Activated CD8-positive, alpha-beta memory T cell treated with anti-CD3 and anti-CD28 coated beads, Interleukin-2, amount 50 U/mL, for 1 hour (primary cell): Measurements from ENCODE around the gene MYL6B.
"Not testable (repeated sequence)": the region's sequence is repeated elsewhere in the genome, so short reads cannot be mapped to it uniquely, and the experiment has no call there.

ENCODE experiments used
- DNase-seq: peaks from one replicate; pipeline ENCODE4 v3.0.0-alpha.2; 2020; ENCODE audit errors: extremely low read depth

The MYL6B gene

DNA sequence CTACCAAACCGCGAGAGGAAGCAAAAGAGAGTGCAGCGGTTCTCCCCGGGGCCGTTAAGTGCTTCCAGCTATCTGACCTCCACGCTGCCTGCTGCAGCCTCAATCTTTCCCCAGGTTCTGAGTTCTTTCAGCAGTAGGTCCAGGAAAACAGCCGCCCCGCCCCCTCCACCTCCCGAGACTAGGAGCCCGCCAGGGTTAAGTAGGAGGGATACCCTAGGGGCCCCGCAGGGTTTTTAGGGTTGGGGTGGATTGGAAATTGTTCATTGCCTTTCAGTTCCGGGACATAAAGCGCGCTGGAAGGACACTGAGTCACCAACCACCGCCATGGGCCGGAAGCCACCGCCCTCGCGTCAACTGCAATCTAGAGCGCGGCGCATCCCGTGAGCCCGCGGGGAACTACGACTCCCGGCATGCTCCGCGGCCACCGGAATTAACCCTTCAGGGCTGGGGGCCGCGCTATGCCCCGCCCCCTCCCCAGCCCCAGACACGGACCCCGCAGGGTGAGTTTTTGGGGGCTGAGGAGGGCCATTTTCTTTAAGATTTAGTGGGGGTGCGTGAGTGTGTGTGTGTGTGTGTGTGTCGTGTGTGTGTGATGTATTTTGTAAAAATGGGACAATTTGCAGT is at the start of gene MYL6B:
MYL6B (plus strand) TSS at position 456 of the 624 bp plus-strand sequence. CDS start 1,332 bp downstream, outside the sequence.
- DNase-seq, result peak; percentile 74

DNA sequence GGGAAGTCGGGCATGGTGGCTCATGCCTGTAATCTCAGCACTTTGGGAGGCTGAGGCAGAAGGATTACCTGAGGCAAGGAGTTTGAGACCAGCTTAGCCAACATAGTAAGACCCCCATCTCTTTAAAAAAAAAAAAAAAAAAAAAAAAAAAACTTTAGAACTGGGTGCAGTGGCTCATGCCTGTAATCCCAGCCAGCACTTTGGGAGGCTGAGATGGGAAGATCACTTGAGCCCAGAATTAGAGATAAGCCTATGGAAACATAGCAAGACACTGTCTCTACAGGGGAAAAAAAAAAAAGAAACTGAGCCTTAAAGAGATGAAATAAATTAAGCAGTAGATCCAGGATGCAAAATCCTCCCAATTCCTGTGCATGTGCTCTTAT is 49.7 kb upstream of the MYL6B start:
- no peak for DNase-seq

DNA sequence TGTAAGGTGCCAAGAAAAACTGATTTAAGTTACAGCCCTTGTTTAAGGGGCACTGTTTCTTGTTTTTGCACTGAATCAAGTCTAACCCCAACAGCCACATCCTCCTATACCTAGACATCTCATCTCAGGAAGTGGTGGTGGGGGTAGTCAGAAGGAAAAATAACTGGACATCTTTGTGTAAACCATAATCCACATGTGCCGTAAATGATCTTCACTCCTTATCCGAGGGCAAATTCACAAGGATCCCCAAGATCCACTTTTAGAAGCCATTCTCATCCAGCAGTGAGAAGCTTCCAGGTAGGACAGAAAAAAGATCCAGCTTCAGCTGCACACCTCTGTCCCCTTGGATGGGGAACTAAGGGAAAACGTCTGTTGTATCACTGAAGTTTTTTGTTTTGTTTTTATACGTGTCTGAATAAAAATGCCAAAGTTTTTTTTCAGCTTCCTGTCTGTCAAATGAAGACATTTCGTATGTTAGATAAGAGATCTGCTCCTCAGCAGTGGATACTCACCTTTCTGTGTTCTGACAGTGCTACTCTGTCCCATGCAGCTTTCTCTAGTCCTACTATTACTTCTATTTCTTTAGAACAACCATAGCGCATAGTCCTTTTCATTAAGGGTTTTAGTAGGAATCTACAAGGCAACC is 49.2 kb upstream of the MYL6B start:
- no peak for DNase-seq

DNA sequence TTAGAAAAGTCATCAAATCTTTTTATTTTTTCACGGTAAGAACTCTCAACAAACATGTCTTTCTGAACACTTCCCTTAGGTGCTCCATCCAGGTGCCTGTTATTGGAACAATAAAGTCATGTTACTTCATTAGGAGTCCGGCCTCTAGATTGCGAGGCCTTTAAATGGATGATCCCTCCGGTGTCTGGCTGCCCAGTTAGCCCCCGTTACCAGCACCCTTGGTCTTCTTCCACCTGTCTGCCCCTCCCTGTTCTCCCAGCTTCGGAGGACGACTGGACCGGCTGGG is 48.6 kb upstream of the MYL6B start:
- no peak for DNase-seq

DNA sequence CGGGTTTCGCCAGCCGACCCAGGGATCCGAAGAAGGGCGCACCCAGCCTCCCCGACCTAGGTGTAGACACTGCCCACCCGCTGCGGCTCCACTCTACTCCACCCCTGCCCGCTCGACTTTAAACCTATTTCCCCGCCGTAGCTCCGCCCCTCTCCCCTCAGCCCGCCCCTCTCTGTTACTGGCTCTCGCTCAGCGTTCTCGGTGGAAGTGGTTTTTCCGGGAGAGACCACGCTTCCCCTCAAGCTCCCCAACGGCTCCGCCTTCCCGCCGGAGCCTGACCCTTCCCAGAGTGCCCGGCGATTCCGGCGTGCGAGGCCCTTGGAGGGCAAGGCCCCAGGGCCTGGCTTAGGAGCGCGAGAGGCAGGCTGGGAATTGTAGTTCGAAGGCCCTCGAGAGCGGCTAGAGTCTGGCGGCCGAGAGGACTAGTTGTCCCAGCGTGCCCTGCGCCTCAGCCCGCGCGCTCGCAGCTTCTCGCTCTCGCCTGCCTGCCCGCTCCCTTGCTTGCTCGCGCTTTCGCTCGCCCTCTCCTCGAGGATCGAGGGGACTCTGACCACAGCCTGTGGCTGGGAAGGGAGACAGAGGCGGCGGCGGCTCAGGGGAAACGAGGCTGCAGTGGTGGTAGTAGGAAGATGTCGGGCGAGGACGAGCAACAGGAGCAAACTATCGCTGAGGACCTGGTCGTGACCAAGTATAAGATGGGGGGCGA is 48.1 kb upstream of the MYL6B start, which contains the start of gene PA2G4:
PA2G4 (plus strand) TSS at position 451 of the 706 bp plus-strand sequence; CDS start at position 630, 179 bp downstream.
- DNase-seq, result peak; percentile 85

DNA sequence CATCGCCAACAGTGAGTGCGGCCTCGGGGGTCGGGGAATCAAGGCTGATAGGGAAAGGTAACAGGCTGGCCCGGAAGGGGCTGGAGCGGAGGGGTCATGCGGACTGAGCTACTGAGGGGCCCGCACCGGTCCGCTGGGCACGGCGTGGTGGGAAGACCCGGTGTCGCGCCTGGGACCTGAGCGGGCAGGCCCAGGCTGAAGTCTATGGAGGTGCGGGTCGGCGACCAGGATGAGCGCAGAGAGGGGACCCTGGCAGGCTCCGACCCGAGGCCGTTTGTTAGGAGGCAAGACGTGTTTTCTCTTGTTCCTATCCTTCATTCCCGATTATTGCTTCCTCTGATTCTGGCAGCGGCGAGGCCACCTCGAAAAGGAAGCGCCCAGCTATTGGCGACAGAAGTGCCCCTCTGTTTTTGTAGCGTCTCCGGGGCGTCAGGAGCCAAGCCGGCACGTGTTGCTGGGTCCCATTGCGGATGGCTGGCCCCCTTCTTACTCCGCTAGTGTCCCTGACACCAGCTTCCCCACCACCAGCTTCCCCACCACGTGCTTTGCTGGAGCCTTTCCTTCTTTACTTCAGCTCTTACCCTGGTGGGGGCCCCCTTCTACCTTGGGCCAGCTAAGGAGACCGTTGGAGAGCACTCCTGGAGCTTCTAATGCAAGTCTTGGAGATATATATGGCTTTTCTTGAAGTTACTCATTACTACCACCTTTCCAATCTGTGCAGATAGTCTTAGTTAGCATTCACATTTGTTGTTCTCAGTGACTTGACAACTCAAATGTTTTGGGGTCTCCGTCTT is 47.4 kb upstream of the MYL6B start:
- no peak for DNase-seq

DNA sequence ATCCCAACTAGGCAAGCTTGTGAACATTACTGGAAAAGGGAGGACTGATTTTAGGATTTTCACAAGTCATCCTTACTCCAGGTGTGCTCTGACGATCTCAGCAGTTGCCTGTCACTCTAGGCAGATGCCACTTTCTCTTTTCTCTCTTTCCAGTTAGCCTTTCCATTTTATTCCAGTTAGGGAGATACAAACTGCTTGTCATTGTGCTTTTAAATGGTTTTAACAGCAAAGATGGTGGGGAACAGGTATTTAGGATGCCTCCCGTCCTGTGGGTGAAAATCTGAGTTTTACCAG is 46.8 kb upstream of the MYL6B start:
- no peak for DNase-seq

DNA sequence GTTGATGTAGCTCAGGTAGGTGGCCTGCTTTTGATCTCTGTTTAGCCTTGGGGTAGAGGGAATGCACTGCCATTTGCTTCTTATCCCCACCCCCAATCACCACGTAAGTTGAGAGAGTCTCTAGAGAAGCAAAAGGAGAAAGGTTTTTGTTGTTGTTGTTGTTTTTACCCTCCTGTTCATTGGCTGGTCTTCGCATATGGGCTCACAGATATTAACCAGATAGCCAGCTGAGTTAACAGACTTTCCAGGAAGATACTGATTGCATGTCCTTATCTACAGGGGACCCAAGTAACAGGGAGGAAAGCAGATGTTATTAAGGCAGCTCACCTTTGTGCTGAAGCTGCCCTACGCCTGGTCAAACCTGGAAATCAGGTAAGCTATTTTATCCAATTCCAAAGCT is 45.1 kb upstream of the MYL6B start:
- DNase-seq, result no peak

DNA sequence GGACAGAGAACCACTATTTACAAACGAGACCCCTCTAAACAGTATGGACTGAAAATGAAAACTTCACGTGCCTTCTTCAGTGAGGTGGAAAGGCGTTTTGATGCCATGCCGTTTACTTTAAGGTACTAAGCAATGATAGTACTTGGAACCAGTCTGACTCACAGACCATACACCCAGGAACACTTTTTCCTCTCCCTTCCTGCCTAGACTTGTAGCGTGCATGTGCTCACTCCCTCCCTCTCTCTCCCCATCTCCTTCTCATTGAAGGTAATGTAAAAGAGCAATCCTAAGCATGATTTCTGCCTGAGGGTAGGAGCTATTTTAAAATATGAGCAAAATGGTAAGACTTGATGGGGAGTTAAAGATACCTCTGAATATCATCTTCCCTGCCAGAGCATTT is 41.8 kb upstream of the MYL6B start:
- no peak for DNase-seq

DNA sequence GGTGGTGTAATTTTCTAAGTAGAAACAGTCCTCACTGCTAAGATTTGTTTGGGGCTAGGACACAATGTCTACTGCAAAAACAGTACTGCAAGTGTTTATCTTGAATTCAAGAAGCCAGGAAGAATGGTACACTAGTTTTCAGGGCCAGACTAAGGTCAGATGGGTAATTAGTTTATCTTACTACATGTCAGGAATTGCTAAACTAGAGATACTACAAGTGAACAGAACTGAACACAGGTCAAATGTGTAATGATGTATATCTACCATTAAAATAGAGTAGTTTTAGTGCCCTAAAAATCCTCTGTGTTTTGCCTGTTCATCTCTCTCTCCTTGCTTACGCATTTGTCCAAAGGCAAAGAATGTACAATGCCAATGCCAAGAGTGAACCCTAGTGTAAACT is 38.3 kb upstream of the MYL6B start:
- DNase-seq, result no peak

DNA sequence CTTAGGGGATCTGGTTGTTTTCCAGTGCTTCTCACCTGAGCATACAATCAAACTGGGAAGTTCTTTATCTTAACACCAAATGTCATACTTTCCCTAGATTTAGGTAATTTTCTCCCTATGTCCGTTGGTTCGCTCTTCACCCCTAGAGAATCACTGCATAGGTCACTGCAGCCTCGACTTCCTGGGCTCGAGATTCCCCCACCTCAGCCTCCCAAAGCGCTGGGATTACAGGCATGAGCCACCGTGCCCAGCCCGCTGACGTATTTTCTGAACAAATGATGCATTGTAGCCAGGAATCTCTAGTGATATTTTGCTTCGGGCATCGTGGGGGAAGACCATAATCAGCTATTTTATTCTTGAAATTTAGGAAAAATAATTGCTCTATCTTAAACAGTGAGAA is 37.1 kb upstream of the MYL6B start:
- DNase-seq, result no peak

DNA sequence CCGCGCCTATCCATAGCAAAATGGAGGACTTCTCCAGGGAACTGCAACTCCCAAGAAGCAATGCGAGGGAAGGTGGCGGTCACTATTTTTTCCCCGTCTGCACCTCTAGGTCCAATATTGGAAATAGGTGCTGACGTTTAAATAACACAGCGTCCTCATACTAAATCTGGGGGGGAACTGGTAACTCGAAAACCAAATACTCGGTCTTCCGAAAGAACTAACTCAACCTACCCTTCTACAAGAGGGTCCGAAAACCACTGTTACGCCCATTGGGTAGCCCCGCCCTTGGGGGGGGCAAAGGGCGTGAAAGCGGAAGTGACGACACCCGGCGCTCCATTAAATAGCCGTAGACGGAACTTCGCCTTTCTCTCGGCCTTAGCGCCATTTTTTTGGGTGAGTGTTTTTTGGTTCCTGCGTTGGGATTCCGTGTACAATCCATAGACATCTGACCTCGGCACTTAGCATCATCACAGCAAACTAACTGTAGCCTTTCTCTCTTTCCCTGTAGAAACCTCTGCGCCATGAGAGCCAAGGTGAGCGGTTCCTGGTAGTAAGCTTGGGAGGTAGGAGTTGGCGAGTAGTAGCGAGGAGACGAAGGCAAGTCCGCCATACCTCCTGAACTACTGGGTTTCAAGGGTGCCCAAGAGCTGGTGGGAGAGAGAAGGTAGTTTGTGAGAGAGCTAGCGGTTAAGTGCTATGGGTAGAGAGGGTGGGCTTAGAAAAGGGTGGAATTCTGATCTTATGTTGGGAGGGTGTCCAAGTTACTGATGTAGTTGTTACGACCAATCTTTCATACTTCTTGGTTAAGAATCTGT is 35.9 kb upstream of the MYL6B start, which contains the start of gene RPL41:
RPL41 (plus strand) TSS at position 367 of the 815 bp plus-strand sequence.
- peak; percentile 85 for DNase-seq

DNA sequence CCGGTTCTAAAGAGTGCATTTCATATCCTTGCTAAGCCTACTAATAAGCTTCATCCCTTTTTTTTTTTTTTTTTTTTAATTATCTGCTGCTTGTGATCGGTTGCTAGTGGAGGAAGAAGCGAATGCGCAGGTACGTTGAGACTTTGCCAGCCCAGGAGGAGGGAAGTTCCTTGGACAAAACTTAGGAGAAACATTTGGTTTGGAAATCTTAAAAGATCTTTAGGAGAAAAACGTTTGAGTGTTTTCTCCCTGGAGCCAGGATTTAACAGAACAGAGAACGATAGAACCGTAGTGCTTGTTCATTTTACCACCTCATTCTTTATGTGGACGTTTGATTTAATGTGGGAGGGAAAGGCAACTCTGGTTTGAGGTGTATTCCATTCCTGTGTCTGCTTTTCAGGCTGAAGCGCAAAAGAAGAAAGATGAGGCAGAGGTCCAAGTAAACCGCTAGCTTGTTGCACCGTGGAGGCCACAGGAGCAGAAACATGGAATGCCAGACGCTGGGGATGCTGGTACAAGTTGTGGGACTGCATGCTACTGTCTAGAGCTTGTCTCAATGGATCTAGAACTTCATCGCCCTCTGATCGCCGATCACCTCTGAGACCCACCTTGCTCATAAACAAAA is 35.2 kb upstream of the MYL6B start:
- not testable (repeated sequence) for DNase-seq

DNA sequence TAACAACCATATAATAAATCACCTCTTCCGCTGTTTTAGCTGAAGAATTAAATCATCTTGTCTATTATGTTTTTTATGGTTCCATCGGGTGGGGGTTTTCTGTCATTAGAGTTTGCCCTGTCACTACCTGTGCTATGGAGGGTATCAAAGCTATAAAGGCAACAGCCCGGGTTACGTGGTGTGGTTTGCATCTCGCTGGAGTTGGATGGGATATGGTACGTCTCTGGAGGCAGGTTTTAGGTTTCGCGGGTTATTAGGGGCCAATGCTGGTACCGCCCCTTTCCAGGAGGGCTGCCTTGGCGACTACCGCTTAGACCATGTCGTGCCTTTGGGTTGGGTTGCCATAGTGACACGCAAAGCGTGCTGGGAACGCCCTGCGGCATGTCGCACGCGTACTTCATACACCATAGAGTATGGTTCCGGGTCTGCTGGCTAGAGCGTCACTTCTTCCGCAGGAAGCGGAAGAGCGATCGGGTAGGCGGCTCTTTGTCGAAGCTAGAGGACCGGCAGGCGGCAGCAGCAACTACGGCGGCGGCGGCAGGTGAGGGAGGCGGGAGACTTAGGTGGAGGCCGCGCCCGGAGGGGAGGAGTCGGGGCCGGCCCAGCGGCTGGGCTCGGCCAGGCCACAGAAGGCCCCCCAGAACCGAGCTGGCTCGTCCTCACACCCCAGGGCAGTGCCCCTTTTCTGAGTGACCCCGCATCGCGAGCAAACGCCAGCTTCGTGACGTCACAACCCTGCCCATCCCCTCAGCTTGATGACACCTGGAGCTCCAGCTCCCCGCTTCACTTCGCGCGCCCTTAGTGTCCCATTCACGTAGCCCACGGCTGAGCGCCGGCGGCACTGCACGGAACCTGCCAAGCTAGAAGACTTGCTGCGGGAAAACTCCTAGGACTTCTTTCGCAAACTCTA is 34.4 kb upstream of the MYL6B start, which contains the start of gene ZC3H10:
ZC3H10 (plus strand) TSS at position 489 of the 910 bp plus-strand sequence. CDS start 2,297 bp downstream, outside the sequence.
- peak; percentile 95 for DNase-seq

DNA sequence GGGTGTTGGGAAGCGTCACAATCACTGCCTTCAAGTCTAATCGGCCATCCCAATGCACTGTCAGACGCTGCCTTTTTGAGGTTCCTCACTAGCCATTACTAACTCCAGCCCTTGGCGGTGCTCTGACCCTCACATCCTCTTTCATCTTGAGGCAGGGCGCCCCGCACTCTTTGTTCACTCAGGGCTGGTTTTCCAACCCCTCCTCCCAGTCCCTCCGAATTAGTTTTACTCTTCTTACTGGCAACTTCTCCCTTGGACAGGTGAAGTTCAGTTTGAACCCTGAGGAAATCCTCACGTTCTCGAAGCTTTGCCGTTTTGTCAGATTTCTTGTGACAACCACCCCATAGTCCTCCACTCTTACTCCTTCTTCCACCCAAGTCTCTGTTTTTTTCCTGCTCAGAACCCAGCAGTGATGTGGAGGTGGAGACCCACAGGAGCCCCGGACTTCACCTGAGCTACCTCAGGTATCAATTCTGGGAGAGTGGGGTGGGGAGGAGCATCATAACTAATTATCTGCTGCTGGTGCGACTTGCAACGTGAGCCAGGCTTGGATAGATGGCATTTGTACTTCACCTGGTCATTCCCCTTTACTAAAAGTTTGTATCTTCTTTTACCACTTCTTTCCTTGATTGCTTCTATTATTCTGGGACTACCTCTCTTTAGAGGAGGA is 33.6 kb upstream of the MYL6B start:
- no peak for DNase-seq

DNA sequence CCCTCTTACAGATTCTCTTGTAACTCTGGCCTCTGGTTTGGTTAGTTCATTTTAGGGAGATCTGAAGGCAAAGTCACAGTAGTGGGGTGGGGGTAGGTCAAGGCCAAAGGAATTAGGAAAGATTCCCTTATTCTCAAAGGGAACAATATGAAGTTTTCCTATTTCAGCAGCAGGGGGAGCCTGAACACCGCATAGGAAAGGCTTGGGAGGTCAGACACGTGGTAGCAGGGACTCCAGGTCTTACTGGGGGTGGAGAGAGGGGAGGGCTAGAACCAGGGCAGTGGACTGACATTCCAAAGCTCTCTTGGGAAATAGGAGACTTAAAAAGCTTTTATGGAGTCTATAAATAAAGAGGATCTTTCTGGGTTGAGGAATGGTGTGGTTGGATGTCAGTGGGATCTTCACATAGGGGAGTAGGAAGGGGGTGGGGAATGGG is 33.0 kb upstream of the MYL6B start:
- DNase-seq, result no peak

DNA sequence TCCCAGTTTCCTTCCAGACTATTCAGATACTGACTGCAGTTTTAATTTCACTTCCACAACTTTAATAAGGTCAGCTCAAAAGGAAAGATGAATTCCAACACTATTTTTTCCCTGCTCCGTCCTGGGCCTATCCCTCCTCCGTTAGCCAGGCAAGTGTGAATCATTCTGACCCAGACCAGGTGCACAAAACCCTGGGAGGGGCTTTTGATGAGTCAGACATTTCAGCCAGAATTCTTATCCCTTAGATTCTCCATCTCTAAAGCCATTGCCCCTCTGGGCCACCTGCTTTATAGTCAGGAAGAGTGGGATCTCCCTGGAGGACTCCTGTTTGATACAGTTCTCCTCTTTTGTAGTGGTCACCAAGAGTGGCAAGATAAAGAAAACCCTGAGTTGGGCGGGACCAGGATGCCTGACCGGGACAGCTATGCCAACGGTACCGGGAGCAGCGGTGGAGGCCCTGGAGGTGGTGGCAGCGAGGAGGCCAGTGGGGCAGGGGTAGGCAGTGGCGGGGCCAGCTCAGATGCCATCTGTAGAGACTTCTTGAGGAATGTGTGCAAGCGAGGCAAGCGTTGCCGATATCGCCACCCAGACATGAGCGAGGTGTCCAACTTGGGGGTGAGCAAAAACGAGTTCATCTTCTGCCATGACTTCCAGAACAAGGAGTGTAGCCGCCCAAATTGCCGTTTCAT is 32.1 kb upstream of the MYL6B start:
- DNase-seq, result no peak

DNA sequence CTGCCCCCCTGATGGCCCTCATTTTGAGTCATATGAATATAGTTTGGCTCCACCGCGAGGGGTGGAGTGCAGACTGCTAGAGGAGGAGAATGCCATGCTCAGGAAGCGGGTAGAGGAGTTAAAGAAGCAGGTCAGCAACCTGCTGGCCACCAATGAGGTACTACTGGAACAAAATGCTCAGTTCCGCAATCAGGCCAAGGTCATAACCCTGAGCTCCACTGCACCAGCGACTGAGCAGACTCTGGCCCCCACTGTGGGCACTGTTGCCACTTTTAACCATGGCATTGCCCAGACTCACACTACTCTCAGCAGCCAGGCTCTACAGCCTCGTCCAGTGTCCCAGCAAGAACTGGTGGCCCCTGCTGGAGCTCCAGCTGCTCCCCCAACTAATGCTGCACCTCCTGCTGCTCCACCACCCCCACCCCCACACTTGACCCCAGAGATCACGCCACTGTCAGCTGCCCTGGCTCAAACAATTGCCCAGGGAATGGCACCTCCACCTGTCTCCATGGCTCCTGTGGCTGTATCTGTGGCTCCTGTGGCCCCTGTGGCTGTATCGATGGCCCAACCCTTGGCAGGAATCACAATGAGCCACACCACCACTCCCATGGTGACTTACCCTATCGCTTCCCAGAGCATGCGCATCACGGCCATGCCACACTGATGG is 31.1 kb upstream of the MYL6B start:
- DNase-seq, result no peak
